HK-2 (cell line): ENCODE results near the gene BTBD17.

ENCODE experiments used
- DNase-seq: peaks from one replicate; pipeline ENCODE4 v3.0.0-alpha.2; 2018; ENCODE audit not compliant: unreplicated experiment

The BTBD17 gene

DNA sequence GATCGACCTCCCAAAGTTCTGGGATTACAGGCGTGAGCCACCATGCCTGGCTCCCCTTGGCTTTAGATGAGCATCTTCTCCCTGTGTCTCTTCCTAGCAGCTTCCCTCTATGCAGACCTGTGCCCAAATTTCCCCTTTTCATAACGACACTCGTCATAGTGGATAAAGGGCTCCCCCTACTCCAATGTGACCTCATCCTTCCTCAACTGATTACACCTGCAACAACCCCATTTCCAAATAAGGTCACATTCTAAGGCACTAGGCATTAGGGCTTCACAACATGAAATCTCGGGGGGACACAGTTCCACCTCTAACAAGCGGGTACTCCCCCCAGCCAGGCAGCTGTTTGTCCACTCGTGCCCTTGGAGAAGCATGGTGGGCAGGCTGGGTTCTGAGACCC is 25.4 kb downstream of the BTBD17 start:
- no peak for DNase-seq

DNA sequence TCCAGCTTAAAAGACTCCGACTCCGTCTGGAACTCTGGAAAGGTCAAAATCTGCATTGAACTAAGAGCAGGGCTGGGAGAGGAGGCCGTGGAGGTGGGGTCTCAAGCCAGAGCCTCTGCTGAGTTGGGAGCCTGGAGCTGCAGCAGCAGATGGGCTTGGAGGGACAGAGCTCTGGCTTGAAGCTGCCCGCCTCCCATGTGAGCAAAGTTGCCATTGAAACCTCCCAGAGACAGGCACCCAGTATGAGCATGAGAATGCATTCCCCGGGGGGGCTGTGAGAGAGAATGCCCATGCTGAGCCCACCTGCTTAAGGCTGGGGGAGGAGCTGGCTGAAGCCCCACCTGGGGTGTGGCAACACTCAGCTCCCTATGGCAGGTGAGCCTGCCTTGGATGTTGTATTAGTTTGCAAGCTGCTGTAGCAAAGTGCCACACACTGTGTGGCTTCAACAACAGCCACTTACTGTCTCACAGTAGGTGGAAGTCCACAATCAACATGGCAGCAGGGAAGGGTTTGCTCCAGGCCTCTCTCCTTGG is 26.1 kb downstream of the BTBD17 start:
- no peak for DNase-seq

DNA sequence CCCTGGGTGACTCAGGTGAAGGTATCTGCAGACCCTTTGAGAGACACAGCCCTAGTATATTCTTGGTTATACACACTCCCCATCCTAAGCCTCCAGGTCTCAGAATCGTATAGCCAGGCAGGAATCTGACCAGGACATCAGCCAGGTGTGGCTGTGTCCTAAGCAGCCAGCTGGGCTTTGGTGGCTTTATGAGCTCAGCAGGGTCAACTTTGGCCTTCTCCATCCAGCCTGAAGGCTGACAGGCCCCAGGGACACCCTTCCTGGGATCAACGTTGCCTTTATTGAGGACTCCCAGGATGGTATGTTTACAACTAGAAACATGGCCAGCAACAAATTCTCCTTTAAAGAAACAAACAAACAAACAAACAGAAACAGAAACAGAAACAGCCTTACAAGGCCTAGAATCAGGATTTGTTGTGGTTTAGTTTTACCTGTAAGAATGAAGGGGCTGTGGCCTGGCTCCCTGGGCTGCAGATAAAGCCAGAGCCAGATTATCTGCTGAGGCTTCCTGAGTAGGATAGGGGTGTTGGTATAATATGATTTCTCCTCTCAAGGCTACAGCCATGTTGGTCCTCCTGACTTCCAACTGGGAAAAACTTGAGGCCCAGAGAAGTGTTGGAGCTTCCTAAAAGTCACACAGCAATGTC is 27.2 kb downstream of the BTBD17 start:
- no peak for DNase-seq

DNA sequence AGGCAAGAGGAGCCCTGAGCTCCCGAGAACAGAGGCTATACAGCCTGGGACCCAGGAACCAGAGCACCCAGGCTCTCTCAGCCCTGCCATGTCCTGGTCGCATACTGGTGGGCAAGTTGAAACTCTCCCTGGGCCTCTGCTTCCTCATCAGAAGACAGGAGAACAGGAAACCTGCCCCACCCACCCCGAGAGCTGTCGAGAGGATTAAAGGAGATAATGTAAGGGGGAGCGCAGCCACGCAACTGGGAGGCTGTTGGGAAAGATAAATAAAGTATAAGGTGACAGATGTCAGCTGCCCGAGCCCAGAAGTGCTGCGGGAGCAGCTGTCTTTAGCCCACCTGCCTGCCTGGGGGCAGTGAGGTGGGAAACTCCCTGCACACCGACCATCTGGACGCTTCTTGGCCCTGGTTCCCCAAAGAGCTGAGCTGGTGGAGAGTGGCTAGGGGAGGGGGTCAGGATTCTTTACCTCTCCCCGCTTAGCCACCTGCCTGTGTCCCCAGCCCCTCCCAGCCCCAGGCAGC is 28.8 kb downstream of the BTBD17 start:
- DNase-seq = no peak

DNA sequence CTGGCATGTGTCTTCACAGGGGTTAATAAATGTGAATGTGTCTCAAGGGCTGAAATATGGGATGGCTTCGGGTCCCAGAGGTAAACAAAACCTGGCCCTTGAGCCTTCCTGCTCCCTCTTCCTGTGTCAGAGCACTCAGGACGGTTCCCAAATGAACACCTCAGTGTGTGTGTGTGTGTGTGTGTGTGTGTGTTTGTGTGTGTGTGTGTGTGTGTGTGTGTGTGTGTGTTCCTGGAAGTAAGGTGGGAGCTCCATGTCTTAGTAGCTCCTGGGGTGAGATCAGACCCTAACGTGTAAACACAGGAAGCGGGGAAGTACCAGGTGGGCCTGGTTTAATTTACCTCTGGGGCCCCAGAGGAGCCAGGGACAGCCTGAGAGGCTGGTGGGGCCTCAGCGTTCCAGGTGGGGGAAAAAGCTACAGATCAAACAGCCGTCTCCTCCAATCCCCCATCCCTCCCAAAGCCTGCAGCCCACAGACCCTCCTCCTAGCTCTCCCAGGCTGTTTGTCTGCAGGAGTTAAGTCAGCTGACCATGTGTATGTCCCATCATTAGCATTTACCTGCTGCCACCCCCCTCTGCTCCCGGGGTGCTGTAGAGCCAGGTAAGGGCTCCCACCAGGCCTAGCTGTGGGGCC is 29.5 kb downstream of the BTBD17 start:
- no peak for DNase-seq

- DNase-seq = no peak
Measured at GRCh38 chr17:74330446-74330845, 31.2 kb downstream of the BTBD17 start.

GRCh38 chr17:74329378-74329777 is 32.3 kb downstream of the BTBD17 start:
- DNase-seq = no peak

- no peak for DNase-seq
Measured at GRCh38 chr17:74328487-74328886, 33.2 kb downstream of the BTBD17 start.

DNA sequence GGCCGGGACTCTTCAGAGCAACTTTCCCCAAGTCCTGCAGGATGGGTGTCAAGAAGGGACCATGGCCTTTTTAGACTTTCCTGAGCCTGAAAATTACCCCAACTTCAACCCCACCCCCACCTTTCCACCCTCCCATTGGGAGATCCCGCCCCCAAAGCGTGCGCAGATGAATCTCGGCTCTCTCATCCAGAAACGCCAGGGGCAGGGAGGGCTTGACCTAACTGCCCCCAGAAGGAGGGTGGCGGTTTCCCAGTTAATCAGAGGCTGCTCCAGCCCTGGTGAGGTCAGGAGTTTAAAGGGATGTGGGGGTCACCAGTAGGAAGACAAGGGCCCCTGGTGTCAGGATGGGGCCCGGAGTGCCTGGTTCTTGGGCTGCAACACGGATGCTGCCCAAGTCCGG is 35.2 kb downstream of the BTBD17 start:
- no peak for DNase-seq

DNA sequence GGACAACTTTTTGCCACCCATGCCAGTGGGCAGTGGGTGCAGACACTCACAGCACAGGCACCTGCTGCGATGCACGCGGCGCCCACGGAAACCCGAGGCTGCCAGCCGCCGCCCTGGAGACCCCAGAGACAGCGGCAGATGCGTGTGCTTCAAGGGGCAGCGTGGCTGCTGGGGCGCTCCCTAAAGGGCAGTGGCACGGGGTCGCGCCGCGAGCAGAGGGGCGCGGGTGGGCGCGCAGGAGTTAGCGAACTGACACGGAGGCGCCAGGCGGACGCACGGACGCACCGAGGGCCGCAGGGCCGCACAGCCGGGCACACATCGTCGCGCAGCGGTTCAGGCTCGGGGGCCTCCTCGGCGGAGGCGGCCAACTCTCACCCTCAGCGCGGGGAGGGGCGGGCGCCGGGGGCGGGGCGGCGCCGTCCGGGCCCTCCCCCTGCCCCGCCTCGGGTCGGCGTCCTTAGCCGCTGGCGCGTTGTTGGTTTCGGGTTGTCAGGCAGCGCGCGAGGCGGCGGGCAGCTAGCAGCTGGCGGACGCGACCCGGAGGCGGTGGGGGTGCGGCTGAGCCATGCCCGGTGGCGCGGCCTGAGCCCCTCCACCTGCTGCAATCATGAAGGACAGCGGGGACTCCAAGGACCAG is 35.8 kb downstream of the BTBD17 start, which contains the start of gene KIF19:
Gene KIF19, plus strand, starts transcription at position 484 of the 637 bp plus-strand sequence. Its CDS starts 124 bp downstream, at position 608.
- DNase-seq = no peak

GRCh38 chr17:74325376-74325742 is 36.3 kb downstream of the BTBD17 start:
- DNase-seq = no peak

DNA sequence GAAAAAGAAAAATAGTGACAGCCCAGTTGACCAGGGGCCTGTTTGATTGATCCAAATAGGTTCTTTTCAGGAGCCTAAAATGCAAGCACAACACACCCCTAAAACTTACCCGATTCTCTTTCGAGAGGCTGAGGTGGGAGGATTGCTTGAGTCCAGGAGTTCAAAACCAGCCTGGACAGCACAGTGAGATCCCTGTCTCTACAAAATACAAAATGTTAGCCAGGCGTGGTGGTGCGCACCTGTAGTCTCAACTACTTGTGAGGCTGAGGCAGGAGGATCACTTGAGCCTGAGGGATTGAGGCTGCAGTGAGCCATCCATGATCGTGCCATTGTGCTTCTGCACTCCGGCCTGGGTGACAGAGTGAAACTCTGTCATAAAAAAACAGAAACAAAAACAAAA is 37.1 kb downstream of the BTBD17 start:
- DNase-seq = no peak

DNA sequence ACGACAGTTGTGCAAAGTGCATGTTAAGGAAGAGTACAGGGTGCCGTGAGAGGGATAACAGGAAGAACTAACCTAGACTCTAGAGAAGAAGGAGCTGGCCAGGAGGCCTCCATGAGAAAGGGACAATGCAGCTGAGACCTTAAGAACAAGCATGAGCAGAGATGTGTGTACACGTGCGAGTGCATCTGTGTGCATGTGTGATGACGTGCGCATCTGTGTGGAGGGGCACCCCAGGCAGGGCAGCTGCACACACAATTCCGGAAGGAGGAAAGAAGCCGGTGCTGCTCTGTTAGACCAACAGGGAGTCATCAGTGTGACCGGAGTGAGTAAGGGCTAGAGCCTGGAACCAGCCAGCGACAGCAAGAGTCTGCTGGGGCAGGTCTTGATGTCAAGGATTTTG is 43.3 kb downstream of the BTBD17 start:
- DNase-seq = no peak

DNA sequence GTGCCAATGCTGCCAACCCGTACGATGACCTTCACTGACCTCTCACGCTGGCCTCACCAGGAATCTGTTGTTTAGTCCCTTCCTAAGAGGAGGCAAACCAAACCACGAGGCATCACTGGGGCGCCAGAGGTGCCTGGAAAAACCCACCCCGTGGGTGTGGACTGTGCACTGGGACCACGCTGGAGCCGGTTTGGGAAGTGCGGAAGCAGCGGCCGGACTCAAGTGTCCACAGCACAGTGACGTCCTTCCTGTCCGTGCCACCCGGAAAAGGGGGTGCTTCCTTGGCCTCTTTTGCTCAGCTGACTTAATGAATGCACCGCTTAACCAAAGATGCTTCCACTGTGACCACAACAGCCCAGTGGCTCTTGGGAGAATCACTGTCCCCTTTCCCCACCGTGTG is 44.6 kb downstream of the BTBD17 start:
- DNase-seq = no peak

- DNase-seq = no peak
Measured at GRCh38 chr17:74316220-74316619, 45.4 kb downstream of the BTBD17 start.

DNA sequence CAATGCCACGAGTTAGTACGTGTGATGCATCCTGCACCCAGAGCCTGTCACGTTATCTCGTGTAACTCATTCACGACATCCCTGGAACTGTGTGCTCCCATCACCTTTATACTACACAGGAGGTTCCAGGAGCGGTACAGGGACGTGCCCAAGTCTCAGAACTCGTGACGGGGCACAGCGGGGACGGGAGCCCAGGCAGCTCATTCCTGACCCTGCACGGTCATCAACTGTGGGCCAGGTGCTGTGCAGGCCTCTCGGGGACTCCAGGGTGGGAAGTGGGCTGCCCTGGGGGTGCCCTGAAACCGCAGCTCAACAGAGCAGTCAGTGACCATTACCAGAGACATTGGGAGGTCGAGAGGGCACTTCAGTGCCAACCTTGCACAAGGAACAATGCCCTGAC is 46.8 kb downstream of the BTBD17 start:
- DNase-seq = no peak

DNA sequence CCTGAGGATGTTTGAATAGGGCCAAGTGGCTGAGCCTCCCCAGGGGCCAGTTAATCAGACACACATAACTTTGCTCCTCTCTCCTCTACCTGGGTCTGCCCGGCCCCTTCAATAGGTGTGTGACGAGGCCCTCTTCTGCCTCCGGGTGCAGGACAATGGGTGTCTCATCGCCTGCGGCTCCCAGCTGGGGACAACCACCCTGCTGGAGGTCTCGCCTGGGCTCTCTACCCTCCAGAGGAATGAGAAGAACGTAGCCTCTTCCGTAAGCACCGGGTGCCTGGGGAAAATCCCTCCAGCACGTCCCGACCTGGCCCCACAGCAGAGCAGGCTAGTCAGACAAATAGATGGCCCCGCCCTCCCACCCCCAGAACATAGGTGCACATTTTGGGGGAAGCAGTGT is 51.8 kb downstream of the BTBD17 start:
- no peak for DNase-seq

DNA sequence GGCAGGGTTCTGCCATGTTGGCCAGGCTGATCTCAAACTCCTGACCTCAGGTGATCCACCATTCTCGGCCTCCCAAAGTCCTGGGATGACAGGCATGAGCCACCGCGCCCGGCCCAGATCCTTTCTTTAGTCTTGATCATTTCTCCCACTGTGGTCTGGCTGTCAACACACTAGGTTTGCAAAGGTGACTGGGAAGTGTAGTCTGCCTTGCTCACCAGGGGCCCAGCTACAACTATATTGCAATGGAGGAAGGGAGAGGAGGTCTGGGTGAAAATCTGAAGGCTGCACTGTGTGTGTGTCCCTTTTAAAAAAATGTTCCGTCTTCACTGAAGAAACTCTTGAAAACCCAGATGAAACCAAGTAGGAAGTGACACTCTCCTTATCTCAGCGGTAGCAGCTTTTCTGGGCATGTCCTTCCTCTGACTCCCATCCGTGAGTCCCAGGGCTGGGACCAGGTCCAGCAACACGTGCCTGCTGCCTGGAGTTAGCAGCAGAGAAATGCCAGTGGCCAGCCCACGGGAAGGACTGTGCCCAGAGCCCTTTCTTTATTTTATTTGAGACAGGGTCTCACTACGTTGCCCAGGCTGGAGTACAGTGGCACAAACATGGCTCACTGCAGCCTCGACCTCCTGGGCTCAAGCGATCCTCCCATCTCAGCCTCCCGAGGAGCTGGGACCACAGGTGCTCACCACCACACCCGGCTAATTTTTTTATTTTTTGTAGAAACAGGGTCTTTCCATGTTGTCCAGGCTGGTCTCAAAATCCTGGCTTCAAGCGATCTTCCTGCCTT is 53.5 kb downstream of the BTBD17 start:
- DNase-seq = no peak
